Measurements from ENCODE around the gene MEAF6. TPM values are rescaled to one million over a fixed set of nuclear protein-coding genes. Genes with fewer than 3 reads are reported as not detected.

MEAF6 gene
- total RNA-seq, 1 donor from 2014 or later = 35.7 TPM

DNA sequence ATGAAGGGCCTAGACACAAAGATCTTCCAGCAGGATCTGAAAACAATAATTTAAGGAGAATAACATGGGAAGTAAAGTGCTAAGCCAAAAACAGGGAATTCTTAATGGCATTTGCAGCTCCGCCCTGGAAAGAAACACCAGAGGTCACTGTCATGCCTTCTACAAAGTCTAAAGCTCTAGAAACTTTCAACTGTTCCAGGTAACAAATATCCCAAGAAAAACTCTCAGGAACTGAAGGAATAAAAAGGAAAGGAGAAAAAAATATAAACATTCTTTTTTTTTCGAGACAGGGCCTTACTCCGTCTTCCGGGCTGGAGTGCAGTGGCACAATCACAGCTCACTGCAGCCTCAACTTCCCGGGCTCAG is 27.0 kb downstream of the MEAF6 start:
- no peak for ATAC-seq

DNA sequence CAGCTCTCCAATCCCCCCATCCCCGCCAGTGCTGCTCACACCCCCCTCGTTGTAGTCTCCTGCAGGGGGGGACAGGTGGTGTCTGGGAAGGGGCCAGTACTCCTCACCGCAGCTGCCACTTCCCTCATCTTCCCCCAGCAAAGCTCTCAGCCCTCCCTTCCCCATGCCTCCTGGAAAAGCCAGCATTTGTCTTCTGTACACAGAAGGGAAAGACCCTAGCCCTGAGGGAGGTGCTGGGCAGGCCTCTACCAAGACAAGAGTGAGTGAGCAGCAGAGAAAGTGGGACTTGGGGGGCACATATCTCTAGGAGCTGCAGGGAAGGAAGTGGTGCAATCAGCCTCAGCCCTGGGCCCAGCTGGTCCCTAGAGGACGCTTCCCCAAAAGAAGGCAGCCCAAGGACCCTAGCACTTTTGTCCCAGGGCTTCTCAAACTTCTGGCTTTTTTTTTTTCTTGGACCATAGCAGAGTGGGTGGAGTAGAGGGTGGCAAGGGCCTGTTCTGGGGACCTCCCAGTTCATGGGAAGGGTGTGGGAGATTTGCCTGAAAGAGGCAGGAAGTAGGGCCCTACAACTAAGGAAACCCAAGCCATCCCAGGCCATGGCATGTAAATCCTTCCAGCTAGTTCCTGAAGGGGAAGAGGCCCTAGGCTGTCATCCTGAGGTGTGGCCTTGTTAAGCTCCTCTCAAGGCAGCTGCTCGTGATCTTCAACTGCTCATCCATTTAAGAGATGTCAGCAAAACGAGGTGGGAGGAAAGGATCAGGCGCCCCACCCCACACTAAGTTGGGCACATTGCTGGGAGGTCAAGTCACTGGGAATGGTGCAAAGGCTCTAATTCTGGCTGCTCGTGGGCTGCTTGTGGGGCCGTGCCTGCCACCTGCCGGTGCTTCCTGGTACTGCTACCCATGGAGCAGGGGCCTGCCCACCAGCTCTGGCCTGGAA is 27.6 kb downstream of the MEAF6 start:
- intact Hi-C loops (cut with micrococcal nuclease) = no loop called here
- peak; percentile 88 for DNase-seq
- peak; percentile 73 for ATAC-seq

More for the DNA sequence above, 27.0 kb downstream of the MEAF6 start:
- no peak for DNase-seq
- intact Hi-C loops (cut with micrococcal nuclease) = no loop called here

DNA sequence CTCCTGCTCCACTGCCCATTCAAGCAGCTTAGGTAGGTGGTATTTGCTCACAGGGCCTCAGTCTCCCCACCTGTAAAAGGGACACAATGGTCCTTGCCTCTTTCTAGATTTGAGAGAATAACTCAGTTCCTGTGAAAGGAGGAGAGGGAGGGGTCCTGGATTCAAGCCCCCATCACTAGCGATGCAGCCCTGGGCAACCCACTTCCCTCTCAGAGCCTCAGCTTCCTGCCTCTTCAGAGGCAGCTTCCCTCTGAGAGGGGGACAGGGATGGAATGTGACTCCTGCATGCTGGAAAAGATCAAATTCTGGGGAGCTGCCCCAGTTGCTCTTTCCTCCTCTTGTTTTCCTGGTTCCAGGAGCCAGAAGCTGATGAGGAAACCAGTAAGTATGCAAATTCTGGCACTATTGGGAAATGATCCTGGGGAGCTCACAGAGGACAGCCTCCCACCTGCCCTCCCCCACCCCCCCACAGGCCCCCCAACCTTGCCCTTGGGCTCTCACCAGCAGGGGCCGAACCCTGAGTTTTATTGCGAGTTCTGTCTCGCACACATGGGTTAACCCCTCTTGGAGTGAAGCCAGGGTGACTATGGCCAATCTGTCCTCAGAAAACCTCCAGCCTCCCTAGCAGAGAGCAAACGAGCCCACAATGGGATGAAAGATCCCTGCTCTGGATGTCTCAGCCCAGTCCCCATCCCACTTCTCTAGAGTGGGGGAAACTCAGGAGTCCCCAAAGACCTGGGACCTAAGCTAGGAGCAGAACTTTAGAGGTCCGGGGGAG is 28.5 kb downstream of the MEAF6 start:
- DNase-seq (no peak), ATAC-seq (peak; percentile 8)
- intact Hi-C loops (cut with micrococcal nuclease) = no loop called here

DNA sequence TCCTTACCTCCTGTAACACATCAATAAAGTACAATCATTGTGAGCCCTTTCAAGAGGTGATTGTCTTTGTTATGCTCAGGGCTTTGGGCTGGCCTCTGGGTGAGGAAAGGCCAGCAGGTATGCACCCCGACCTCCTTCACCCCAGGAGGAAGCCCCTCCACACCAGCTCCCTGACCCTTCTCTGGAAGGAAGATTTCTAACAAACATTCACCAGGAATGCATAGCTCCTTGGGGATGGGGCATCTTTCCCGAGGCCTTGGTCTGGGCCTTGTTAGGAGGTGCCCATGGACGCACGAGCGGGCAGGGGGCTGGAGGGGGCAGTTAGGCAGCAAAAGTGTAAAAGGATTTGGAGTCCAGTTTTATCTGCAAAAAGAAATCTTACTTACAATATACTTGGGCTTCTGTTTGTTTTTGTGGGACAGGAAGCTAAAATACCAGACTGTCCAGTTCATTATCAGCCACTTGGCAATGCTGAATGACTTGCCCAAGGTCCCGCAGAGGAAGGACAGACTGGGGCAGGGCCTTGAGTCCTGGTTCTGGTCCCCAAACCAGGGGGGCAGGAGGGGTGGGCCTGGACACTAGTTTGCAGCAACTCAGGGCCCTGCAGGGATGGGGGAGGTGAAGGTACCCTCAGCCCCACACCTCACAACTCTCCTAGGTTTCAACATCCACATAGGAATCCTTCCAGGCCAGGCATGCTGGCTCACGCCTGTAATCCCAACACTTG is 30.1 kb downstream of the MEAF6 start:
- ATAC-seq = peak; percentile 2
- intact Hi-C loops (cut with micrococcal nuclease) = no loop called here

DNA sequence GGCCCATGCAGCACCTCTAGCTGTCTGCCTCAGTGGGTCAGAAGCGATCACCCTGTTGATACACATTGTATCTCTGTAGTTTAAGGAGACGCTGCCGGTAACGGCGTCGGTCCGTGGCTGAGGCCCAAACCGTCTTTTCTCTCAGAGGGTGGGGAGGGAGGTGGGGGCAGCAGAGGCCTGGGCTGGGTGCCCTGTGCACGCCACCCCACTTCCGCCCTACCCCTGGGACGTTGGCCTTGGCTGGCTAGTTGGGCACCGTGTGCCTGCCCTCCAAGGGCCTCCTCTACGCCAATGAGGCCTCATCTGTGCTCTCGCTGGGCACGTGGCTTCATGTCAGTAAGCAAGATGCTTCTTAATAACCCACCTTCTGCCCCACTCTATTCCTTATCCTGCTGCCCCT is 30.8 kb downstream of the MEAF6 start:
- no peak for DNase-seq
- intact Hi-C loops (cut with micrococcal nuclease) = no loop called here

More for the DNA sequence above, 30.1 kb downstream of the MEAF6 start:
- no peak for DNase-seq

DNA sequence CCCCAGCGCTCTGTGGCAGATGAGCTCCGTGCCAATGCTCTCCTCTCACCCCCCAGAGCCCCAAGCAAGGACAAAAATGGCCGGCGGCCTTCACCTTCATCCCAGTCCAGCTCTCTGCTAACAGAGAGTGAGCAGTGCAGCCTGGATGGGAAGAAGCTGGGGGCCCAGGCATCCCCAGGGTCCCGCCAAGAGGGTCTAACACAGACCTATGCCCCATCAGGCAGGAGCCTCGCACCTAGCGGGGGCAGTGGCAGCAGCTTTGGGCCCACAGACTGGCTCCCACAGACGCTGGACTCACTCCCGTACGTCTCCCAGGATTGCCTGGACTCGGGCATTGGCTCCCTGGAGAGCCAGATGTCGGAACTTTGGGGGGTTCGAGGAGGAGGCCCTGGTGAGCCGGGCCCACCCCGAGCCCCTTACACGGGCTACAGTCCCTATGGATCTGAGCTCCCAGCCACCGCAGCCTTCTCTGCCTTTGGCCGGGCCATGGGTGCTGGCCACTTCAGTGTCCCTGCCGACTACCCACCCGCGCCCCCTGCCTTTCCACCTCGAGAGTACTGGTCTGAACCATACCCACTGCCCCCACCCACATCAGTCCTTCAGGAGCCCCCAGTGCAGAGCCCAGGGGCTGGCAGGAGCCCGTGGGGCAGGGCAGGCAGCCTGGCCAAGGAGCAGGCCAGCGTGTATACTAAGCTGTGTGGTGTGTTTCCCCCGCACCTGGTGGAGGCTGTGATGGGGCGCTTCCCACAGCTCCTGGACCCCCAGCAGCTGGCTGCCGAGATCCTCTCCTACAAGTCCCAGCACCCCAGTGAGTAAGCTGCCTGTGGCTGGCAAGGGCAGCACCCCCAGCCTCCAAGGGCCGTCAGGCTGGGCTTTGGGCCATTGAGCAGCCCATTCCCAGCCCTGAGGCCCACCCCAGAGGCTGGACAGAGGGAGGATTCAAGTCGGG is 31.5 kb downstream of the MEAF6 start:
- DNase-seq (no peak), ATAC-seq (no peak)
- intact Hi-C loops (cut with micrococcal nuclease) = no loop called here

More for the DNA sequence above, 30.8 kb downstream of the MEAF6 start:
- no peak for ATAC-seq

DNA sequence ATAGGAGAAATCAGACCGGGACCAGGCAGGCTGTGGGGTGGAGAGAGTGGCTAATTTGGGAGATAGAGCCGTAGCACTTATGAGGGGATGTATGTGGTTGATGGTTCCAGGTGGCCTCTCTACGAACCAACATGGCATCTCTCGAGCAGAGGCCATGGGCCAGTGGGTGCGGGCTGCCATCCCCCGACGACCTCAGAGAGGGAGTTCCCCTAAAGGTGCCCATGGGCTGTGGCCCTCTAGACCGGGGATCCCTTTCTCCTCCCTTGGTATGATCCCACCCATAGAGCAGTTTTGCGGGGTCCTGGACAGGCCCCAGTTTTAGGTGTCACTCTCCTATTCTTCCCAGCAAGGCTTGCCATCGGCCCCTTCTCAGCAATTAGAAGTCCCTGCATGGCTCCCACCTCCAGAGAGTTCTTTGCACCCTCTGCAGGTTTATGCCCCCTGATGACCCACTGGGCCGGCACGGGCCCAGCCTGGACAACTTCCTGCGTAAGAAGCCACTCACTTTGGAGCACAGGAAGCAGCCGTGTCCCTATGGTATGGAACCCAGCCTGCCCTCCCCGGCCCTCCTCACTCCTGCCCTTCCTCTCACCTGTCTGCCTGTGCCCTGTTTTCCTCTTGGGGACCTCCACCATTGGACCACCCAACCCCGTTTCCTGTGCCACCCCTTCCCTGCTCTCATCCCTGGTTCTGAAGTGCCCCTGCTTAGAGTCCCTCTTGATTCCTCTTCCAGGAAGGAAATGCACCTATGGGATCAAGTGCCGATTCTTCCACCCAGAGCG is 32.4 kb downstream of the MEAF6 start:
- ATAC-seq (no peak), DNase-seq (no peak)
- intact Hi-C loops (cut with micrococcal nuclease) = no loop called here

DNA sequence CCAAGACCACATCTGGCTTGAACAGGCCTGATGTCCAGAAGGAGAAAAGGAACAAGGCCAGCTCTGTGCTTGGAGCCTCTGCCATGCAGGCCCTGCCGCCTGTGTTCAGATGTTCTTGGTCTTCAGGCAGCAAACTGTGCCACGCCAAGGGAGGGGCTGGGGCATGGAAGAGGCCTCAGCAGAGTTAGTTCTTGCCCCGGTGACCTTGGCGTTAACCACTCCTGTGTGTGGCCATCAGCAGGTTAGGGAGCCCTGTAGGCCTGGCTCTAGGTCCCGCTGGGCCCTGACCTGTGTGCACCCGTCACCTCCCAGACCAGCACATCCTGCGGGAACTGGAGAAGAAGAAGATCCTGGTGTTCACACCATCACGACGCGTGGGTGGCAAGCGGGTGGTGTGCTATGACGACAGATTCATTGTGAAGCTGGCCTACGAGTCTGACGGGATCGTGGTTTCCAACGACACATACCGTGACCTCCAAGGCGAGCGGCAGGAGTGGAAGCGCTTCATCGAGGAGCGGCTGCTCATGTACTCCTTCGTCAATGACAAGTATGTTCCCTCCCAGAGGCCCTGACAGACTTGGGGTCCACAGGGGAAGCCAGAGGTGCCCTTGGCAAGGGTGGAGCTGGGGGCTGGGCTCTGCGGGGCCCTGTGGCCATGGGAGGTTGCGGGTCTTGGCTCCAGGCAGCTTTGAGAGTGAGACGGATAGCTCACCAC is 33.1 kb downstream of the MEAF6 start:
- ATAC-seq (no peak), DNase-seq (no peak)
- intact Hi-C loops (cut with micrococcal nuclease) = no loop called here

DNA sequence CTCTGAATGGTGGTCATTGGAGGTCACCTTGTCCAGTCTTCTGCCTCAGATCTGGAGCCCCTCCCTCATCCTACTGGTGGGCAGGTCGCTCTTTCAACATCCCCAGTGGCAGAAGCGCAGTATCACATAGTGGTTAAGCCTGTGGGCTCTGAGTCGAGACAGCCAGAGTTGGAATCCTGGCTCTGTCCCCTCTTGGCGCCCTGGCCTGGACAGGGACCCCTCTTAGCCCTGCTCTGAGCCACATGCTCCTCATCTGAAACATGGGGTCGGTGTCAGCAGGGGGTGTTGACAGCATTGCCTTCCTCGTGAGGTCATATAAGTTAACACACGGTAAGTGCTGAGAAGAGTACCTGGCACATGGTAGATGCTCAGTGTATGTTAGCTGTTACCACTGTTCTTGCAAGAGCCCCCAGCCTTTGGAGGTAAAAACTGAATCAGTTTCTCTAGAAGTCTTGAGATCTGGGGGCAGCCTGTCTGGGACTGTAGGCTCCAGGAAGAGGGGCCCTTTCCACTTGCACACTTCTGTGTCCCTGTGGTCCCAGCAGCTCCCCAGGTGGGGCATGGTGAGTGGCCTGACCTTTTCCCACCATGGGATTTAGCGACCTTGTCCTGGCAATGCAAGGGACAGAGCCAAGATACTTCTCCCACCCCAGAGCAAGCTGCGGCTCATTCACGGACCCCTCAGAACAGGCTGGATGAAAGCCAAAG is 33.8 kb downstream of the MEAF6 start:
- DNase-seq (no peak), ATAC-seq (no peak)
- intact Hi-C loops (cut with micrococcal nuclease) = no loop called here

DNA sequence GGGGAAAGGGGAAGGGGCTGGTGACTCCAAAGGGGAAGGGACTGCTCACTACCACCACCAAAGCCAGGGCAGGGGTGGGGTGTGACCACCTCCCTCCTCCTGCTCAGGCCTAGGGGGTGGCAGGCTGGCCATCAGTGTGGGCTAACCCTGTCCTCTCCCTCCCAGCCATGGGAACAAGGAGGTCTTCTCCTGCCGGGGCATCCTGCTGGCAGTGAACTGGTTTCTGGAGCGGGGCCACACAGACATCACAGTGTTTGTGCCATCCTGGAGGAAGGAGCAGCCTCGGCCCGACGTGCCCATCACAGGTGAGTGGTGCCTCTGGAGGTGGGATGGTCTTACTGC is 34.5 kb downstream of the MEAF6 start:
- ATAC-seq (no peak), DNase-seq (no peak)
- intact Hi-C loops (cut with micrococcal nuclease) = no loop called here

DNA sequence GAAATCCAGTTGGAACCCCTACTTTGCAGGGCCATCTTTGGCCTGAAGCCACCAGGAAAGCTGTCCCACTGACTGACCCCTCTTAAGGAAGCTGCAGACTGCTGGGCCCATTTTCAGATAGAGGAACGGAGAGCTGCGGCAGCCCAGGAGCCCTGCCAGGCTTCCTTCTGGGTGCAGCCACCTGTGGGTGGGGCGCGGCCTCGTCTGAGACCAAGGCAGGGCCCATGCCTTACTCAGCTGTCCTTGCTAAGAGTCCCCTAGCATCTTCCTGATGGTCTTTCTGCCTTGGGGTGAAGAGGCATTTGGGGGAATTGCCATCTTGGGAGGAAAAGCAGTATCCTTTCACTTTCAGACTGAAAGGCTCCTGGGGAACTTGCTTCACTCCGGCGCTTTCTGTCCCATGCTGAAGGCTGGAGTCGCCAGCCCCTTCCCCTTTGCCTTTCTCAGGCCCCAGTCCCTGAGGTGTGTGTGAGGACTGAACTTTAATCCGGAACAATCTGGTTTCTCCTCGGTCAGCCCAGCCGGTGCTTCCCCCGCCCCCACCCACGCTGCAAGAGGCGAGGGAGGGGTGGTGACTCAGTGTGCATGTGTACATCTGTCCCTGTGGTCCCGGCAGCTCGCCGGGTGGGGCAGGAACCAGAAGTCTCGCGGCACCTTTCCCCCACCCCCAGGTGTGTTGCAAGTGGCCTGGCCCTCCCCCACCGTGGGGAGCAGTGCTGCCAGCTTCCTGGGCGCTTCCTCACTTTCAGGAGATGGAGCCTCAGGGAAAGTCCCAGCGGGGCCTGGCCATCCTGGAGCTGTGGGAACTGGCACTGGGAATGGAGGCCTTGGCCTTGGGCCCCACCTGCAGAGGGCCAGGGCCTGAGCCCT is 35.1 kb downstream of the MEAF6 start:
- peak; percentile 48 for ATAC-seq
- intact Hi-C loops (cut with micrococcal nuclease) = no loop called here
- peak; percentile 84 for DNase-seq

DNA sequence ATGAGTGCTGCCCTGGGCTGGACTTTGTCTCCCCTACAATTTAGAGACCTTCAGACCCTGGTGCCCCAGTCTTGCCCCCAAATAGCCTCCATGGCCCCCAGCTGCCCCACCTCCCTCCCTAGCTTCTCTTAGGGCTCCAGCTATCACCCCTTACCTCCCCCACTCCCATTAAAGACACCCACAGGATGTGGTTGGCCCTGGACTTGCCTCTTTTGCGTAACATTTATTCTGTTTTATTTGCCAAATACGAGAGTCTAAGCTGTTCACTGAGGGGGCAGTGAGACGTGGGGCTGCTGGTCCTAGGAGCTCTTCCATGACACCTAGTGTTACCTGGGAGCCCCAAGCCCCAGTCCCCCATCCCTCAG is 35.7 kb downstream of the MEAF6 start:
- DNase-seq = no peak
- intact Hi-C loops (cut with micrococcal nuclease) = no loop called here
- no peak for ATAC-seq

DNA sequence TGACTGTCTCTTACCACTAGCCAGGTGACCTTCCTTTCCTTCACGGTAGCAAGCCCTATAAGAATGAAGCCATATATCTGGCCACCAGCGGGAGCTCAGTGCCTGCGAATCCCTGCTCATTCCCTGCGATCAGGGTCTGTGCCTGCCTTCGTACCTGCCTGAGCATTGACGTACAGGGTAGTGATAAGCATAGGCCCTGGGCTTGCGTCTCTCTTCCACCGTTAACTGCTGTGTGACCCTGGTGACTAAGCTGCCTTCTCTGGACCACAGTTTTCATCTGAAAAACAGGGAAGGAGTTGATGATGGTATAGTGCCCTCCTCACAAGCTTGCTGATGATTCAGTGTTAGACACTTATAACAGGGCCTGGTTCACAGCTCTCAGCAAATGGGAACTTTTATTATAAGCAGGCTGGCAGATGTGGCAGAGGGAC is 36.1 kb downstream of the MEAF6 start:
- ATAC-seq (no peak), DNase-seq (no peak)
- intact Hi-C loops (cut with micrococcal nuclease) = no loop called here

DNA sequence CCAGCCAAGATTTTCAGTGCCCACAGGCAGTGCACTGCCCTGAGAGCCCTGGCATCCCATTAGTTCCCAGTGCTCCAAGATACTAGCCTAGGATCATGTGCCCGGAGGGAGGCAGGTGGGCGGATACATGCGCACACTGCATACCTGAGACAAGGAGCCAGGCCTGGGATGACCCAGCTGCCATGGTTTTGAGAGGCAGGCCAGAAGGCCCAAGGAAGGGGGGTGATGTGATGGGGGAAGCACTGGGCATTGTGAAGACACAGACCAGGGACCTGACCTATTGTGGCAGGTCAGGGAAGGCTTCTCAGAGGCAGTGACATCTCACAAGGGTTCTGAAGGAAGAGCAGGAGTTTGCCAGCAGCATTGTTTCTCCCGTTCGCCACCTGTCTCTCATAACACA is 36.6 kb downstream of the MEAF6 start:
- DNase-seq (no peak), ATAC-seq (no peak)
- intact Hi-C loops (cut with micrococcal nuclease) = no loop called here

DNA sequence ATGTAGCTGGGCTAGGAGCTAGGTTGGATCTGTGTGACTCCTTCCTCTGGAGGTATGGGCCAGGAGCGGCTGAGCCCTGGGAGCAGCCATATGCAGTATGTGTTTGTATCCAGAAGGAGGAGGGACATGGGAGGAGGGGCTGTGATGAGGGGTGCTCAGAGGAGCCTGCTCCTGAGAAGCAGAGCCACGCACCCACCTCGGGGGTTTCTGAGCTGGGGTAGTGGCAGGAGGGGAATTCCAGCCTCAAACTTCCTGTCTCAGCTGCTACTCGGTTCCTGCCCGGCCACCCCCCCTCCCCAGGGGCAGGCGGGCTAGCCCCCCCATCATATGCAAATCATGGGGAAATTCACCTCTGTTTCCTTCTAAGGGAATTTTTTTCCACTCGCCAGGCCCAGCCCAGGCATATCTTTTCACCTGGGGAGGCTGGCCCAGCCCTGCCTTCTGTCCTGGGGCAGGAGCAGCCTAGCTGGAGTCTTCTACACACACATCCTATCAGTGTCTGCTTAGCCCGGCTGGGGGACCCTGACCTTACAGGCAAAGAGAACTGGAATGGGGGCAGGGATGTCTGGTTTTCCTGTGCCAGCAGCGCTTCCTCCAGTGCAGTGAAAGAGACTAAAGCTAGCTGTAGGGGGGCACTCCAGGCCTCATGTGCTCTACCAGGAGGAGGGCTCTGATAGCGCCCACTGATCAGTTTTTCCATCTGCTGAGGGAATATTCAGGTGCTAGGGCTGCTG is 37.2 kb downstream of the MEAF6 start:
- ATAC-seq (no peak), DNase-seq (peak; percentile 47)
- intact Hi-C loops (cut with micrococcal nuclease) = no loop called here

Data from left ventricle myocardium superior (tissue), 1 donor.